Caco-2 (cell line): ENCODE results near the gene CCDC28A. TPM values are rescaled to one million over a fixed set of nuclear protein-coding genes. Genes with fewer than 3 reads are reported as not detected.

Source experiments
- BruUV-seq: library from RNA; stranded (reverse); fragments of 400-500 nt; replicated peaks from 2 replicates; lab custom pipeline; 2021; lab: Mats Ljungman, UMichigan
- CTCF ChIA-PET: fragments of 300-600 bp; sonication (Branson Sonifier 250); formaldehyde crosslinking; loops from one replicate; lab custom pipeline; 2022; ENCODE audit warnings: antibody characterized with exemption; lab: Charles Lee
- POLR2A ChIA-PET: fragments of 300-600 bp; sonication (Branson Sonifier 250); formaldehyde crosslinking; loops from one replicate; lab custom pipeline; 2022; ENCODE audit warnings: antibody characterized with exemption; lab: Charles Lee
- DNase-seq, 2 experiments: peaks; one replicate each; pipeline versions ENCODE4 v3.0.0 to v3.0.0-alpha.2; 2020 to 2022
- H3K27me3 ChIP-seq: replicated peaks from 2 replicates; pipeline ENCODE4 v1.6.0; 2011; ENCODE audit warnings: low read length; ENCODE audit not compliant: control insufficient read depth, insufficient read depth
- H3K36me3 ChIP-seq: 2 replicates; pipeline ENCODE4 v1.5.1; 2011; ENCODE audit warnings: low read length; ENCODE audit not compliant: control insufficient read depth, insufficient read depth
- H3K4me1 ChIP-seq: fragments of 250-450 bp; sonication (Bioruptor Pico); 2 replicates; pipeline ENCODE4 v1.5.1; 2020; ENCODE audit warnings: mild to moderate bottlenecking
- H3K4me3 ChIP-seq: 2 replicates; pipeline ENCODE4 v1.5.1; 2011; ENCODE audit warnings: low read depth, mild to moderate bottlenecking, control low read depth, low read length
- H3K9me3 ChIP-seq: fragments of 250-450 bp; sonication (Bioruptor Pico); 2 replicates; pipeline ENCODE4 v1.5.1; 2020; ENCODE audit warnings: mild to moderate bottlenecking, moderate library complexity
- H3K27ac Mint-ChIP-seq: one replicate; pipeline ENCODE4 v1.8.0; 2022; ENCODE audit warnings: mixed read lengths; ENCODE audit not compliant: unreplicated experiment
- H3K27me3 Mint-ChIP-seq: one replicate; pipeline ENCODE4 v1.8.0; 2022; ENCODE audit warnings: mixed read lengths; ENCODE audit not compliant: insufficient read depth, unreplicated experiment
- H3K36me3 Mint-ChIP-seq: one replicate; pipeline ENCODE4 v1.8.0; 2022; ENCODE audit warnings: mild to moderate bottlenecking, mixed read lengths; ENCODE audit not compliant: insufficient read depth, unreplicated experiment
- H3K4me1 Mint-ChIP-seq: one replicate; pipeline ENCODE4 v1.8.0; 2022; ENCODE audit warnings: low read depth, mixed read lengths; ENCODE audit not compliant: unreplicated experiment
- H3K4me3 Mint-ChIP-seq: one replicate; pipeline ENCODE4 v1.8.0; 2022; ENCODE audit warnings: mild to moderate bottlenecking, moderate library complexity, mixed read lengths; ENCODE audit not compliant: unreplicated experiment
- H3K9me3 Mint-ChIP-seq: one replicate; pipeline ENCODE4 v1.8.0; 2022; ENCODE audit warnings: mixed read lengths; ENCODE audit not compliant: unreplicated experiment
- intact Hi-C: fragments of 100-400 bp; cut with micrococcal nuclease; formaldehyde crosslinking; loops from one replicate; pipeline ENCODE4 v1.10.0; 2022; ENCODE audit not compliant: unreplicated experiment
- total RNA-seq: library from RNA; stranded (reverse); gene quantifications from 2 replicates; pipeline ENCODE4 v1.2.3, GENCODE V29; 2022
- TF ChIP-seq, protein P1 (sequence below), 2 experiments: fragments of 200-600 bp in 1 of 2; IDR thresholded peaks; 1 replicate in 1 of 2; 2 replicates in 1 of 2; pipeline versions ENCODE4 v1.5.1 to v1.8.0; 2011 to 2022; ENCODE audit warnings: antibody characterized with exemption in 1 of 2, control low read depth in 1 of 2, inconsistent platforms in 1 of 2, low read depth in 1 of 2, low read length in 1 of 2, mild to moderate bottlenecking in 1 of 2, moderate library complexity in 1 of 2; ENCODE audit not compliant: insufficient read depth in 1 of 2, severe bottlenecking in 1 of 2, unreplicated experiment in 1 of 2

CCDC28A gene
- total RNA-seq, 1 experiment from 2014 or later = 10.8 TPM

DNA sequence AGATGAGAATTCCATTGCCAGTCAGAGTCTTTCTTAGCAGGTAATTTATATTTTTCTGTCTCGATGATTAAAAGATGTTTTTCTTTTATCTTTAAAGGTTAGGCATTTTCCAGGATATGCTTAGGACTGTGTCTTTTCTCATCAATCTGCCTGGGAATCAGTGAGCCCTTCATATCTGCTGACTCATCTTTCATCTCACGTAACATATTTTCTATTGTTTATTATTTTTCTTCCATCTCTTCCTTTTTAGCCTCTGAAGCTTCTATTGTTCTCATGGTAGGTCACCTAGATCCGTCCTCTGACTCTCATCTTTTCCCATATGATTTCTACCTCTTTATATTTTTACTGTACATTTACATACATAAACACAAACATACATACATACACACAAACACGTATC is 8.7 kb downstream of the CCDC28A start:
- Mint-ChIP-seq H3K36me3 (no peaks in the 10 kb centered on the region), H3K4me3 (no peak overlapping the region), H3K27ac (no peak overlapping the region), H3K9me3 (no peaks in the 10 kb centered on the region), H3K4me1 (no peaks in the 10 kb centered on the region), H3K27me3 (no peaks in the 10 kb centered on the region)
- CTCF ChIA-PET = no interaction called here
- DNase-seq = no peak
- TF ChIP-seq, protein P1, sequence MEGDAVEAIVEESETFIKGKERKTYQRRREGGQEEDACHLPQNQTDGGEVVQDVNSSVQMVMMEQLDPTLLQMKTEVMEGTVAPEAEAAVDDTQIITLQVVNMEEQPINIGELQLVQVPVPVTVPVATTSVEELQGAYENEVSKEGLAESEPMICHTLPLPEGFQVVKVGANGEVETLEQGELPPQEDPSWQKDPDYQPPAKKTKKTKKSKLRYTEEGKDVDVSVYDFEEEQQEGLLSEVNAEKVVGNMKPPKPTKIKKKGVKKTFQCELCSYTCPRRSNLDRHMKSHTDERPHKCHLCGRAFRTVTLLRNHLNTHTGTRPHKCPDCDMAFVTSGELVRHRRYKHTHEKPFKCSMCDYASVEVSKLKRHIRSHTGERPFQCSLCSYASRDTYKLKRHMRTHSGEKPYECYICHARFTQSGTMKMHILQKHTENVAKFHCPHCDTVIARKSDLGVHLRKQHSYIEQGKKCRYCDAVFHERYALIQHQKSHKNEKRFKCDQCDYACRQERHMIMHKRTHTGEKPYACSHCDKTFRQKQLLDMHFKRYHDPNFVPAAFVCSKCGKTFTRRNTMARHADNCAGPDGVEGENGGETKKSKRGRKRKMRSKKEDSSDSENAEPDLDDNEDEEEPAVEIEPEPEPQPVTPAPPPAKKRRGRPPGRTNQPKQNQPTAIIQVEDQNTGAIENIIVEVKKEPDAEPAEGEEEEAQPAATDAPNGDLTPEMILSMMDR (IDR thresholded peaks at IDR 0.05; ENCODE audit: insufficient read depth in 1 of 2, low read depth in 1 of 2, low read length in 1 of 2, severe bottlenecking in 1 of 2, unreplicated experiment in 1 of 2) = no peak
- Histone ChIP-seq H3K27me3 (no peaks in the 10 kb centered on the region), H3K36me3 (no peaks in the 10 kb centered on the region), H3K4me3 (no peak overlapping the region), H3K9me3 (no peaks in the 10 kb centered on the region), H3K4me1 (no peaks in the 10 kb centered on the region)
- POLR2A ChIA-PET = no interaction called here
- intact Hi-C loops = no loop called here
- BruUV-seq = no TSS peak

DNA sequence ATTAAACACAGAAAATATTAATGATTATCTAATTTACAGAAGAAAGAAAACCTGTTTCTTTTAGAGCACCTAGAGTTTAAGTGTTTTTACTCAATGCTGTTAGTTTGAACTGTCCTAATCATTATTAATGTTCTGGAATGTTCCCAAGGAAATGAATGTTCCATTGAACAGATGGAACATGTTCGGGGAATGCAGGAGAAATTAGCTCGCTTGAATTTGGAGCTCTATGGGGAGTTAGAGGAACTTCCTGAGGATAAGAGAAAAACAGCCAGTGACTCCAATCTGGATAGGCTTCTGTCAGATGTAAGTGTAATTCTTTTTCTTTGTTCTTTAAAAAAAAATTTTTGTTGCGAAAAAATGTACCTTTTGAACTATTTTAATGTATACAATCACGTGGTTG is 11.5 kb downstream of the CCDC28A start:
- no peaks in the 10 kb centered on the region for H3K4me1 Mint-ChIP-seq
- H3K36me3 ChIP-seq = no peaks in the 10 kb centered on the region
- intact Hi-C loops = no loop called here
- BruUV-seq = no TSS peak
- POLR2A ChIA-PET = no interaction called here
- H3K36me3 Mint-ChIP-seq = no peaks in the 10 kb centered on the region
- H3K9me3 Mint-ChIP-seq = no peaks in the 10 kb centered on the region
- H3K27ac Mint-ChIP-seq = no peak overlapping the region
- no peaks in the 10 kb centered on the region for H3K4me1 ChIP-seq
- TF ChIP-seq, protein P1 (IDR thresholded peaks at IDR 0.05; ENCODE audit: insufficient read depth in 1 of 2, low read depth in 1 of 2, low read length in 1 of 2, severe bottlenecking in 1 of 2, unreplicated experiment in 1 of 2) = no peak
- H3K27me3 ChIP-seq = no peaks in the 10 kb centered on the region
- H3K4me3 ChIP-seq = no peak overlapping the region
- no peak overlapping the region for H3K4me3 Mint-ChIP-seq
- DNase-seq = no peak
- CTCF ChIA-PET = no interaction called here
- H3K9me3 ChIP-seq = no peaks in the 10 kb centered on the region
- no peaks in the 10 kb centered on the region for H3K27me3 Mint-ChIP-seq

DNA sequence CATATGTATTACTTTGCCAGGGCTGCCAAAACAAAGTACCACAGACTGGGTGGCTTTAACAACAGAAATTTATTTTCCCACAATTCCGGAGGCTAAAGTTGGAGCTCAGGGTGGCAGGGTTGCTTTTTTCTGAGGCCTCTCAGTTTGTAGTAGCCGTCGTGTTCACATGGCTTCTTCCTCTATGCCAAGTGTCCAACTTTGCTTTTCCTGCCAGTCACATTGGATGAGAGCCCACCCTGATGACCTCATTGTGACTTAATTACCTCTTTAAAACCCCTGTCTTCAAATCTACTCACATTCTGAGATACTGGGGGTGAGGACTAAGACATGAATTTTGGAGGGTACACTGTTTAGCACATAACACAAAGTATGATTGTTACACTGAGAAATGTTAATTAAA is 12.4 kb downstream of the CCDC28A start:
- Histone ChIP-seq H3K36me3 (no peaks in the 10 kb centered on the region), H3K27me3 (no peaks in the 10 kb centered on the region), H3K4me3 (no peak overlapping the region), H3K4me1 (no peaks in the 10 kb centered on the region), H3K9me3 (no peaks in the 10 kb centered on the region)
- CTCF ChIA-PET = no interaction called here
- H3K36me3 Mint-ChIP-seq = no peaks in the 10 kb centered on the region
- no peak overlapping the region for H3K4me3 Mint-ChIP-seq
- BruUV-seq = no TSS peak
- TF ChIP-seq, protein P1 (IDR thresholded peaks at IDR 0.05; ENCODE audit: insufficient read depth in 1 of 2, low read depth in 1 of 2, low read length in 1 of 2, severe bottlenecking in 1 of 2, unreplicated experiment in 1 of 2) = no peak
- no peaks in the 10 kb centered on the region for H3K9me3 Mint-ChIP-seq
- intact Hi-C loops = no loop called here
- H3K27ac Mint-ChIP-seq = no peak overlapping the region
- no peaks in the 10 kb centered on the region for H3K4me1 Mint-ChIP-seq
- no peaks in the 10 kb centered on the region for H3K27me3 Mint-ChIP-seq
- DNase-seq = no peak
- POLR2A ChIA-PET = no interaction called here
